AG04449 (cell line): ENCODE data around the gene BRD7.

Experiments used
- CTCF ChIA-PET: fragments of 350-600 bp; formaldehyde crosslinking; extraction: SDS; loops from one replicate; lab custom pipeline; 2021; ENCODE audit warnings: antibody characterized with exemption; lab: Yijun Ruan, JAX
- POLR2A ChIA-PET: fragments of 400-600, 350-600 bp; formaldehyde crosslinking; extraction: SDS; loops from one replicate; lab custom pipeline; 2020; ENCODE audit warnings: antibody characterized with exemption, inconsistent platforms; lab: Yijun Ruan, JAX
- DNase-seq: peaks from one replicate; pipeline ENCODE4 v3.0.0-alpha.2; 2010; ENCODE audit warnings: low read depth, low spot score
- H3K4me3 ChIP-seq: 2 replicates; pipeline ENCODE4 v1.5.1; 2011; ENCODE audit warnings: low read depth, mild to moderate bottlenecking, control low read depth, low read length
- TF ChIP-seq, protein P1 (sequence below): IDR thresholded peaks from one replicate; pipeline ENCODE4 v1.5.1; 2011; ENCODE audit warnings: mild to moderate bottlenecking, moderate library complexity, low read length, control low read depth, inconsistent platforms; ENCODE audit not compliant: insufficient read depth; ENCODE audit errors: missing control alignments

BRD7 gene

DNA sequence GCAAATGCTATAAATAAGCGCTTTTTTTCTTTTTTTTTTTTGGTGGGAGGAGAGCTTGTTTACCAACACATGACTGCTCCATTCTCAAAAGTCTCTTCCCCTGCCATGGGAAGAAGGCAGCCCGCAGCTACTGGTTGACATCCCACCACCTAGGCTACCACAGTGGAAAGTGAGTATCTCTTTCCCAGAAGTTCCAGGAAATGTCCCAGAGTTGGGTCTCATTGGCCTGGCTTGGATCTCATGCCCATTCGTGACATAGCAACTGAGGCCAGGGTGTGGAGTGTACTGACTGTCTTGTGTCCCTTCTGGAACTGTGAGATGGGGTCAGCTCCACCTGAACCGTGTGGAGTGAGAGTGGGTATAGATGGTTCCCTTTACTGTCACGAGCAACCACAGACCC, 29.5 kb upstream of the BRD7 start:
- DNase-seq, result no peak
- no peak overlapping the region for H3K4me3 ChIP-seq
- TF ChIP-seq, protein P1, sequence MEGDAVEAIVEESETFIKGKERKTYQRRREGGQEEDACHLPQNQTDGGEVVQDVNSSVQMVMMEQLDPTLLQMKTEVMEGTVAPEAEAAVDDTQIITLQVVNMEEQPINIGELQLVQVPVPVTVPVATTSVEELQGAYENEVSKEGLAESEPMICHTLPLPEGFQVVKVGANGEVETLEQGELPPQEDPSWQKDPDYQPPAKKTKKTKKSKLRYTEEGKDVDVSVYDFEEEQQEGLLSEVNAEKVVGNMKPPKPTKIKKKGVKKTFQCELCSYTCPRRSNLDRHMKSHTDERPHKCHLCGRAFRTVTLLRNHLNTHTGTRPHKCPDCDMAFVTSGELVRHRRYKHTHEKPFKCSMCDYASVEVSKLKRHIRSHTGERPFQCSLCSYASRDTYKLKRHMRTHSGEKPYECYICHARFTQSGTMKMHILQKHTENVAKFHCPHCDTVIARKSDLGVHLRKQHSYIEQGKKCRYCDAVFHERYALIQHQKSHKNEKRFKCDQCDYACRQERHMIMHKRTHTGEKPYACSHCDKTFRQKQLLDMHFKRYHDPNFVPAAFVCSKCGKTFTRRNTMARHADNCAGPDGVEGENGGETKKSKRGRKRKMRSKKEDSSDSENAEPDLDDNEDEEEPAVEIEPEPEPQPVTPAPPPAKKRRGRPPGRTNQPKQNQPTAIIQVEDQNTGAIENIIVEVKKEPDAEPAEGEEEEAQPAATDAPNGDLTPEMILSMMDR, result no peak
- POLR2A ChIA-PET, result no interaction called here
- CTCF ChIA-PET, result no interaction called here

DNA sequence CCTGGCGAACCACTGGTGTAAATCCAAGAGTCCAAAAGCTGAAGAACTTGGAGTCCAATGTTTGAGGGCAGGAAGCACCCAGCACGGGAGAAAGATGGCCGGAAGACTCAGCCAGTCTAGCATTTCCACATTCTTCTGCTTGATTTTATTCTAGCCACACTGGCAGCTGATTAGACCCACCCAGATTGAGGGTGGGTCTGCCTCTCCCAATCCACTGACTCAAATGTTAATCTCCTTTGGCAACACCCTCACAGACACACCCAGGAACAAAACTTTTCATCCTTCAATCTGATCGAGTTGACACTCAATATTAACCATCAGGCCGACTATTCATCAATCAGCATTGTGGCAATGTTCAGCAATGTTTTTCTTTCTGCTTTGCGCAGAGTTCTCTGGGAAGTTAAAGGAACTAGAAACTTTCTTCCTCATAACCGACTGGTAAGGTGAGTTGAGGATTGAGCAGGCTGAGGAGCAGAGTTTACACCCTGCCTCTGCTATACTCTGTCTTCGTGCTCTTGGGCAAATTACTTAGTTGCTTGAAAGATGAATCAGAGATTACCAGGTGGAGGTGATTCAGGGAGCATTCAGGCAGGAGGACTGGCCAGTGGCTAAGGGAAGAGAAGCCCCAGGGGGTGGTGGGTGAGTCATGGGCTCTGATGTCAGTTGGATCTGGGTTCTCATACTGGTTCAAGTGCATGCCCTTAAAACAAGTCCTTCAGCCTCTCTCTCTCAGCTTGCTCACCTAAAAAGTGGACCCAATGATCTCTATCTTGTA, 28.2 kb upstream of the BRD7 start:
- ChIA-PET CTCF (no interaction called here), POLR2A (no interaction called here)
- TF ChIP-seq, protein P1, result no peak
- H3K4me3 ChIP-seq, result no peak overlapping the region
- no peak for DNase-seq

DNA sequence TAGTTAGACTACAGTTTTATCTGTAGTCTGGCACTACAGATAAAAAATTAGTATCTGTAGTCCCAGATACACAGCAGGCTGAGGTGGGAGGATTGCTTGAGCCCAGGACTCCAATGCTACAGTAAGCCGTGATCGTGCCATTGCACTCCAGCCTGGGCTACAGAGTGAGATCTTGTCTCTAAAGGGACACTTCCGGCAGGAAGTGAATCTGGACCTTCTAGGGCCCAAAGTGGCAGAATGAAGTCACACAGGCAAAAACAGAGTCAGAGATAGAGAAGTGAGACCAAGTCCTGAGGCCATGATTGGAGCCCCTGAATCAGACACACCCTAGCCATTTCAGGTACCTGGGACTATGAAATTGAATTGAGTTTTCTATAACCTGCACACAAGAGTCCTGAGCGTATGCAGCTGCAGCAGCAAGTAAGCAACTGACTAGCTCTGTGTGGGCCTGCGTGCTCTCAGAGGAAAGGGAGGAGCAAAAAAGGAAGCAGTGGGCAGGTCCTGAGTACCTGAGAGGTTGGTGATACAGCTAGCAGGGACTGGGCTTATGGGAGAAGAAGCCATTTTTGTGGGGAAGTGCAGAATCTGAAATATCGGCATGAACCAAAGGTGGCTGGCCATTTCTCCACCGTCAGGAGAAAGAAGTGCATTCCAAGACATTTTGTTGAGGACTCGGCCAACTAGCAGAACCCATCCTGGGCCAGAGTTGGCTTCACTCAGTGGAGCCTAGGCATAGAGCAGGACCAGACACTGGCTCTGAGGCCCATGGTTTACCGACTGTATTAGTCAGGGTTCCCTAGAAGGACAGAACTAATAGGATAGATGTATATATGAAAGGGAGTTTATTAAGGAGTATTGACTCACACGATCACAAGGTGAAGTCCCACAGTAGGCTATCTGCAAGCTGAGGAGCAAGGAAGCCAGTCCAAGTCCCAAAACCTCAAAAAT, 27.2 kb upstream of the BRD7 start:
- no peak for DNase-seq
- CTCF ChIA-PET, result no interaction called here
- H3K4me3 ChIP-seq, result no peak overlapping the region
- TF ChIP-seq, protein P1, result no peak
- POLR2A ChIA-PET, result no interaction called here

DNA sequence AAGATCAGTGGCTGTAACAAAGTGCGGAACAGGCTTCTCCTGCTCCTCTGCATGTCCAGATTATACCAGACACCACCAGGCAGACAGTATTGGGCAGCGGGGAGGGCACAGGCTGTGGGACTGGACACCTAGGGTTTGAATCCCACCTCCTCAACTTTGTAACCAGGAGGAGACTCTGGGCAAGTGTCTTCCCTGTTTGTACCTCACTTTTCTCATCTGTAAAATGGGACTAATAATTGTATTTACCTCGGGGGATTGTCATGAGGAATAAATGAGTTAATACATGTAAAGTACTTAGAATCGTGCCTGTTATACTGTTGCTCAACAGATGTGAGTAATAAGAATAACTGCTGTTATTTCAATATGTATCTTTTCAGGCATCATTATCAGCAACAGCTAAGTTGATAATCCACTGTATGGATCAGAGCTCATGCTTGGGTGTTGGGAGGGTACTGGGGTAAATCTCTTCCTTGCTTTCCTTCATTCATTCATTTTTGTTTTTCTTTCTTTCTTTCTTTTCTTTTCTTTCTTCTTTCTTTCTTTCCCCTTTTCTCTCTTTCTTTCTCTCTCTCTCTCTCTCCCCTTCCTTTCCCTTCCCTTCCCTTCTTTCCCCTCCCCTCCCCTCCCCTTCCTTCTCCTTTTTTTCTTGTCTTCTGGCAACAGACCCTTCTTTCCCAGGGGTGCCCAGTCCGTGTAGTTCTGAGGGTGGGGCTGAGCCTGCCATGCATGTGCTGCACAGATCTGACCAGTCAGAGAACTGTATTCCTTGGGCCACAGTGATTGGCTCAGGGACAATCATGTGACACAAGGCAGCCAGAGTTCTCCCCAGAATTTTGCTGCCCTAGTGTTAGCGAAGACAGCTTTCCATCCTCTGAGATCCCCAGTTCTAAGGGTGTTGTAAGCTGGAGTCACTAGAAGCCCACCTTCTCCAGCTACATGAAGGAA, 25.3 kb upstream of the BRD7 start:
- H3K4me3 ChIP-seq, result no peak overlapping the region
- TF ChIP-seq, protein P1, result no peak
- CTCF ChIA-PET, result interaction anchor here (1.0 kb wide), 1 partner anchor 40 kb away, joined by 3 read pairs; no protein-coding TSS in a partner anchor
- DNase-seq, result no peak
- POLR2A ChIA-PET, result no interaction called here

DNA sequence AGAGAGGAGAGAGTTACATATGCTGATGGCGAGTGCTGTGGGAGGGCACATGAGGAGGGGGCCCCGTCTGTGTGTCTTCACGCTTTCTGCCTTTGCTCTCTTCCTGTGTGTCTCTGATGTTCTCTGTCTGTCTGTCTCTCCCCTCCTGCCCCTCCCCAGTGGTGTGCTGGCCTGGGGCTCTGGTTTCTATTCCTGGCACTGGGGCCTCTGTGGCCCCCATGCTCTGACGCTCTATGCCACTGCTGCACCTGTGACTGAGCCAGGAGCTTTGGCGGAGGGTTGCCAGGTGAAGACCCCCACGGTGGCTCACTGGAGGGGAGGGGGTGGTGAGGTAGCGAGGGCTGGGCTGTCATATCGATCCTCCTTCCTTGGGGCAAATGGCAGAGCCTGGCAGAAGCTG, 24.6 kb upstream of the BRD7 start:
- DNase-seq, result no peak
- ChIA-PET POLR2A (no interaction called here), CTCF (interaction anchor here (1.0 kb wide), 1 partner anchor 39 kb away, joined by 3 read pairs; no protein-coding TSS in a partner anchor)
- H3K4me3 ChIP-seq, result no peak overlapping the region
- TF ChIP-seq, protein P1, result no peak
